H1 (cell line): Measurements from ENCODE around the gene GPR171. TPM values are rescaled to one million over a fixed set of nuclear protein-coding genes. Genes with fewer than 3 reads are reported as not detected.

ENCODE experiments used
- CTCF ChIA-PET: fragments of 300-600 bp; sonication (Branson Sonifier 250); formaldehyde crosslinking; loops from one replicate; lab custom pipeline; 2021; ENCODE audit not compliant: partially characterized antibody; lab: Charles Lee
- POLR2A ChIA-PET: fragments of 300-600 bp; sonication (Branson Sonifier 250); formaldehyde crosslinking; loops from one replicate; lab custom pipeline; 2021; ENCODE audit warnings: inconsistent platforms; ENCODE audit not compliant: partially characterized antibody; lab: Charles Lee
- DNase-seq, 2 experiments: peaks; one replicate each; pipeline versions ENCODE4 v3.0.0 to v3.0.0-alpha.2; 2010 to 2022; ENCODE audit warnings: low spot score in 2 of 2, low read depth in 1 of 2, mixed read lengths in 1 of 2
- FAIRE-seq: peaks from 2 replicates; lab custom pipeline; 2011; peaks lifted over from hg19 to GRCh38; lab: Jason Lieb, UNC
- H2AFZ ChIP-seq: 2 replicates; pipeline ENCODE4 v1.8.1; 2012; ENCODE audit warnings: low read length, inconsistent platforms
- H2AK5ac ChIP-seq: 2 replicates; pipeline ENCODE4 v1.6.1; 2013; ENCODE audit warnings: low read depth, low read length
- H2BK120ac ChIP-seq: replicated peaks from 2 replicates; pipeline ENCODE3; 2013; ENCODE audit warnings: low read depth, low read length, inconsistent platforms
- H2BK12ac ChIP-seq: 2 replicates; pipeline ENCODE4 v1.6.1; 2013; ENCODE audit warnings: low read depth, low read length
- H2BK15ac ChIP-seq: 2 replicates; pipeline ENCODE4 v1.6.1; 2013; ENCODE audit warnings: low read length
- H2BK20ac ChIP-seq: 2 replicates; pipeline ENCODE4 v1.6.1; 2013; ENCODE audit warnings: low read length
- H2BK5ac ChIP-seq: 2 replicates; pipeline ENCODE4 v1.6.1; 2013; ENCODE audit warnings: low read depth, low read length
- H3K14ac ChIP-seq: 2 replicates; pipeline ENCODE4 v1.6.1; 2013; ENCODE audit warnings: inconsistent platforms; ENCODE audit not compliant: insufficient read length
- H3K18ac ChIP-seq: 2 replicates; pipeline ENCODE4 v1.6.1; 2013; ENCODE audit warnings: low read length; ENCODE audit errors: extremely low read depth
- H3K23ac ChIP-seq: 2 replicates; pipeline ENCODE4 v1.6.1; 2013; ENCODE audit warnings: inconsistent platforms; ENCODE audit not compliant: insufficient read length
- H3K23me2 ChIP-seq: 2 replicates; pipeline ENCODE4 v1.6.1; 2013; ENCODE audit warnings: low read depth, low read length
- H3K27ac ChIP-seq: 2 replicates; pipeline ENCODE4 v1.6.1; 2011; ENCODE audit warnings: low read depth, low read length, inconsistent platforms
- H3K27me3 ChIP-seq, 4 experiments: replicated peaks in 1 of 4; 1 replicate in 1 of 4; 2 replicates in 3 of 4; pipeline versions ENCODE4 v1.6.1 to v1.8.1; 2011 to 2013; ENCODE audit warnings: low read length in 3 of 4, mild to moderate bottlenecking in 3 of 4, inconsistent platforms in 2 of 4, mixed read lengths in 2 of 4, moderate library complexity in 1 of 4; ENCODE audit not compliant: control insufficient read depth in 3 of 4, insufficient read depth in 3 of 4; ENCODE audit errors: extremely low read depth in 1 of 4
- H3K36me3 ChIP-seq, 4 experiments: 2 replicates each; pipeline versions ENCODE4 v1.6.1 to v1.8.1; 2011 to 2013; ENCODE audit warnings: mild to moderate bottlenecking in 4 of 4, low read length in 3 of 4, moderate library complexity in 2 of 4, control low read depth in 1 of 4, inconsistent platforms in 1 of 4; ENCODE audit not compliant: insufficient read depth in 4 of 4, control insufficient read depth in 2 of 4
- H3K4ac ChIP-seq: replicated peaks from 2 replicates; pipeline ENCODE3; 2013; ENCODE audit warnings: low read length, low read depth, mixed read lengths, inconsistent platforms; ENCODE audit not compliant: insufficient read length
- H3K4me1 ChIP-seq, 4 experiments: replicated peaks in 1 of 4; 1 replicate in 1 of 4; 2 replicates in 3 of 4; pipeline versions ENCODE4 v1.6.1 to v1.8.1; 2011 to 2013; ENCODE audit warnings: low read length in 3 of 4, inconsistent platforms in 2 of 4, mixed read lengths in 1 of 4; ENCODE audit not compliant: insufficient read depth in 4 of 4, control insufficient read depth in 3 of 4
- H3K4me2 ChIP-seq, 2 experiments: 2 replicates each; pipeline versions ENCODE4 v1.6.1 to v1.8.1; 2011 to 2013; ENCODE audit warnings: low read depth in 2 of 2, low read length in 2 of 2, control low read depth in 1 of 2, inconsistent platforms in 1 of 2, mild to moderate bottlenecking in 1 of 2; ENCODE audit not compliant: insufficient read depth in 1 of 2
- H3K4me3 ChIP-seq, 4 experiments: fragments of 200-600, 300-600 bp in 1 of 4; sonication (generic), shearing (Covaris generic), sonication (Bioruptor Twin) in 1 of 4; 2 replicates each; pipeline versions ENCODE4 v1.5.1 to v1.8.1; 2011 to 2016; ENCODE audit warnings: low read length in 4 of 4, low read depth in 3 of 4, control low read depth in 2 of 4, inconsistent platforms in 2 of 4, mild to moderate bottlenecking in 2 of 4, mixed read lengths in 1 of 4, moderate library complexity in 1 of 4; ENCODE audit not compliant: insufficient read depth in 2 of 4; ENCODE audit errors: extremely low read depth in 1 of 4
- H3K56ac ChIP-seq: replicated peaks from 2 replicates; pipeline ENCODE3; 2013; ENCODE audit warnings: low read depth, mild to moderate bottlenecking, mixed read lengths, low read length, inconsistent platforms; ENCODE audit not compliant: insufficient read length
- H3K79me1 ChIP-seq: 2 replicates; pipeline ENCODE4 v1.6.1; 2013; ENCODE audit warnings: low read depth, low read length, control low read depth
- H3K79me2 ChIP-seq, 2 experiments: 2 replicates each; pipeline versions ENCODE4 v1.6.1 to v1.8.1; 2012 to 2013; ENCODE audit warnings: low read length in 2 of 2, mild to moderate bottlenecking in 2 of 2, inconsistent platforms in 1 of 2; ENCODE audit not compliant: insufficient read depth in 2 of 2, control insufficient read depth in 1 of 2
- H3K9ac ChIP-seq, 4 experiments: replicated peaks in 1 of 4; 1 replicate in 1 of 4; 2 replicates in 3 of 4; pipeline versions ENCODE4 v1.6.1 to v1.8.1; 2011 to 2013; ENCODE audit warnings: low read depth in 3 of 4, low read length in 3 of 4, control low read depth in 2 of 4, mild to moderate bottlenecking in 2 of 4, moderate library complexity in 2 of 4, inconsistent platforms in 1 of 4; ENCODE audit errors: extremely low read depth in 1 of 4
- H3K9me3 ChIP-seq, 2 experiments: 2 replicates each; pipeline versions ENCODE4 v1.6.1 to v1.8.1; 2012 to 2013; ENCODE audit warnings: mild to moderate bottlenecking in 2 of 2, moderate library complexity in 2 of 2, control low read depth in 1 of 2, inconsistent platforms in 1 of 2, low read depth in 1 of 2, low read length in 1 of 2, mixed read lengths in 1 of 2; ENCODE audit not compliant: insufficient read depth in 2 of 2
- H4K20me1 ChIP-seq, 2 experiments: replicated peaks in 1 of 2; 2 replicates each; pipeline versions ENCODE3 to v1.8.1; 2011 to 2013; ENCODE audit warnings: inconsistent platforms in 2 of 2, low read length in 2 of 2, mild to moderate bottlenecking in 1 of 2; ENCODE audit not compliant: insufficient read depth in 2 of 2, control insufficient read depth in 1 of 2
- H4K5ac ChIP-seq: 2 replicates; pipeline ENCODE4 v1.6.1; 2013; ENCODE audit warnings: low read length, low read depth, mixed read lengths, inconsistent platforms; ENCODE audit not compliant: insufficient read length
- H4K8ac ChIP-seq: 2 replicates; pipeline ENCODE4 v1.8.0; 2013; ENCODE audit warnings: mild to moderate bottlenecking, moderate library complexity, low read length, inconsistent platforms; ENCODE audit not compliant: insufficient read depth; ENCODE audit errors: extremely low read depth
- H4K91ac ChIP-seq: replicated peaks from 2 replicates; pipeline ENCODE3; 2013; ENCODE audit warnings: low read length, mixed read lengths, inconsistent platforms; ENCODE audit not compliant: insufficient read length
- ATF3 ChIP-seq: IDR thresholded peaks from 2 replicates; pipeline ENCODE4 v1.6.1; 2011; ENCODE audit warnings: low read depth, mild to moderate bottlenecking, low read length; ENCODE audit not compliant: insufficient read depth
- BACH1 ChIP-seq: IDR thresholded peaks from 2 replicates; pipeline ENCODE4 v1.6.1; 2012; ENCODE audit warnings: low read length, improper control_type of control experiment
- GABPA ChIP-seq: IDR thresholded peaks from 2 replicates; pipeline ENCODE4 v1.6.1; 2011; ENCODE audit warnings: mild to moderate bottlenecking, low read length, moderate library complexity, borderline replicate concordance; ENCODE audit not compliant: insufficient read depth
- GTF2F1 ChIP-seq: IDR thresholded peaks from 2 replicates; pipeline ENCODE4 v1.6.1; 2012; ENCODE audit warnings: low read depth, low read length, improper control_type of control experiment, borderline replicate concordance
- KDM4A ChIP-seq: IDR thresholded peaks from one replicate; pipeline ENCODE4 v1.7.1; 2012; ENCODE audit warnings: low read depth, mild to moderate bottlenecking, moderate library complexity, low read length, inconsistent platforms; ENCODE audit not compliant: severe bottlenecking
- MAFK ChIP-seq: IDR thresholded peaks from 2 replicates; pipeline ENCODE4 v1.6.1; 2012; ENCODE audit warnings: low read depth, mild to moderate bottlenecking, improper control_type of control experiment, low read length
- MAX ChIP-seq: IDR thresholded peaks from 2 replicates; pipeline ENCODE4 v1.6.1; 2012; ENCODE audit warnings: inconsistent platforms
- POLR2AphosphoS5 ChIP-seq: IDR thresholded peaks from 2 replicates; pipeline ENCODE4 v1.6.1; 2011; ENCODE audit warnings: low read depth, low read length
- TAF1 ChIP-seq: IDR thresholded peaks from 2 replicates; pipeline ENCODE4 v1.6.1; 2011; ENCODE audit warnings: mild to moderate bottlenecking, low read depth, low read length
- ZNF274 ChIP-seq: IDR thresholded peaks from 2 replicates; pipeline ENCODE4 v1.7.0; 2012; ENCODE audit warnings: low read length, borderline replicate concordance; ENCODE audit errors: extremely low read depth
- WGBS, 2 experiments: shearing (Covaris generic) in 1 of 2; methylation state at CpG; one replicate each; pipeline versions ENCODE4 v1.1.6 to v1.1.7; 2013 to 2015; ENCODE audit warnings: low lambda C conversion rate in 2 of 2, mixed read lengths in 2 of 2, inconsistent platforms in 1 of 2, low coverage in 1 of 2, missing lambda C conversion rate in 1 of 2; ENCODE audit not compliant: insufficient replicate concordance in 2 of 2, insufficient coverage in 1 of 2, insufficient read length in 1 of 2; ENCODE audit errors: extremely low coverage in 1 of 2, missing lambda C conversion rate in 1 of 2; 5-methylcytosine and 5-hydroxymethylcytosine counted together
- polyA plus RNA-seq, 7 experiments: library from polyadenylated mRNA; depleted of rRNA in 3 of 7; stranded (reverse) in 5 of 7; unstranded in 2 of 7; fragments of >200 nt in 5 of 7; fragments of 200-250 nt in 2 of 7; gene quantifications; 1 replicate in 5 of 7; 2 replicates in 1 of 7; 4 replicates in 1 of 7; pipeline versions ENCODE4 v1.2.1 to v1.2.3, GENCODE V29; 2011 to 2013; ENCODE audit warnings: missing spikeins in 2 of 7, mixed read lengths in 2 of 7
- total RNA-seq: library from RNA; stranded (reverse); fragmentation: NEBNext Ultra II Directional; extraction: Animal tissue kit (Norgen Biotek cat#: 25700); gene quantifications from 2 replicates; pipeline ENCODE4 v1.2.1, GENCODE V29; 2021

The GPR171 gene
- total and polyA plus RNA-seq, 2 of the 8 experiments (the other 6 are each of a cell fraction or from before 2014, with no cell fraction given) = not detected

- WGBS, 2 experiments = 80% methylated on average over 9 of the region's 9 CpGs; no CpG with 5 or more reads in 1 of the 2 experiments
- Histone ChIP-seq H4K8ac (no peak overlapping the region), H3K4ac (no peak overlapping the region), H2BK120ac (no peak overlapping the region), H2BK5ac (no peak overlapping the region), H3K27me3 (no peaks in the 10 kb centered on the region), H3K27ac (no peak overlapping the region), H3K79me1 (no peaks in the 10 kb centered on the region), H2BK20ac (no peak overlapping the region), H4K20me1 (no peaks in the 10 kb centered on the region), H3K9me3 (no peaks in the 10 kb centered on the region; a peak in 1 of 4 replicates), H3K36me3 (peaks cover 0 to 5% (median 0%) of the 10 kb centered on the region in 4 experiments; a peak in 1 of 8 replicates), H3K23me2 (no peaks in the 10 kb centered on the region), H3K9ac (no peak overlapping the region), H2AK5ac (no peak overlapping the region), H4K5ac (no peak overlapping the region), H4K91ac (no peak overlapping the region), H3K4me1 (peaks cover 0 to 13% (median 5%) of the 10 kb centered on the region in 4 experiments; a peak in 3 of 7 replicates), H3K18ac (no peak overlapping the region), H3K79me2 (no peaks in the 10 kb centered on the region), H3K14ac (no peak overlapping the region), H3K4me2 (no peak overlapping the region), H3K4me3 (no peak overlapping the region), H2AFZ (no peak overlapping the region), H3K23ac (no peak overlapping the region), H2BK12ac (no peak overlapping the region), H3K56ac (no peak overlapping the region), H2BK15ac (no peak overlapping the region)
- POLR2A ChIA-PET = interaction anchor here (0.8 kb wide), 1 partner anchor 30 kb away, joined by 3 read pairs; no protein-coding TSS in a partner anchor
- CTCF ChIA-PET = interaction anchor here (0.6 to 8.6 kb wide), 16 partner anchors 8 to 614 kb away, joined by 3 to 155 read pairs (median 4); partner anchors contain the start of gene P2RY14
- no peak for DNase-seq
- no peak for FAIRE-seq
- TF ChIP-seq MAFK = no peak
- no peak for TF ChIP-seq GTF2F1
- no peak for TF ChIP-seq BACH1
- no peak for TF ChIP-seq POLR2AphosphoS5
- no peak for TF ChIP-seq ZNF274
- no peak for TF ChIP-seq KDM4A
- no peak for TF ChIP-seq TAF1
- TF ChIP-seq MAX = no peak
- no peak for TF ChIP-seq GABPA
- no peak for TF ChIP-seq ATF3
These were observed 22.3 kb upstream of the GPR171 start for GRCh38 chr3:151225040-151225975.
